Activated CD4-positive, alpha-beta T cell treated with anti-CD3 and anti-CD28 coated beads, Interleukin-2, amount 50 U/mL, for 24 hours (primary cell): ENCODE data around the gene TLE4.
"Not testable (repeated sequence)": the region's sequence is repeated elsewhere in the genome, so short reads cannot be mapped to it uniquely, and the experiment has no call there.

Source experiments
- DNase-seq, 2 donors: peaks; one replicate each; pipeline ENCODE4 v3.0.0-alpha.2; 2020; ENCODE audit warnings: low read depth in 1 of 2, low spot score in 1 of 2

TLE4 gene

DNA sequence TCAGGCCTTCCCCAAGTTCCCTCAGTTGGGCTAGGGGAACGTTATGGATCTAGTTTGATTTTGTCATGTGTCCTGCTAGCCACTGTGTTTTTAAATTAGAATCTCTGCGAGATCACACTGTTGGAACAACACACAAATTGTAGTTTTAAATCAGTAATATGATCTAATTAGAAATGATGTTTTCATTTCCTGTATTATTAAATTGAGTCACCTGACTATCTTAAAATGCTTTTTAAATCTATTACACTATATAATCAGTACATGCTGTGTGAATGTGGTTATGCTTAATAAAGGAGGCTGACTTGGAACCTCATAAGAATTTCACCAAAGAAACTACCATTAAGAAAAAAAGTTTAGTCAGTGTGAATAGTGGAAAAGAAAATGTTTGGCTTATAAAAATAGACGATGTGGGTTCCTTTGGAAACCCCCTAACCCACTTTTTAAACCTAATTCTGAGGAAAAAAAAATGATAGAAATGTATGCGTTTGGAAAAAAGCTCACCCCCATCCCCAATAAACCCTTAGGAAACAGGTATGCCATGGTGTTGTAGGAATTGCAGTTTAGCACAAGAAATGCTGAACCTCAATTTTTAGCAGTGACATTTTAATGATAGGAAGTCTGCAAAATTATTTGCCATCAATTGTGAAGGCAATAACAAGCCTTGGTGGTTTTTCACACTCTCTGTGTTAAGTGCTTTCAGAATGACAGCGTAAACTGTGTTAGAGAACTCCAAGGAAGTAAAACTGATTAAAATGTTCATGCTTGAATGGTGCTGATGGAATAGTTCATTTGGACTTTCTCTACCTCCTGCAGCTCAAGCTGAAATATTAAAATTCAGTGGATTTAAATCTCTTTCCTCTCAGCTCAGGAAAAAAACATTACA lies 59.0 kb downstream of the TLE4 start:
- no peak for DNase-seq

DNA sequence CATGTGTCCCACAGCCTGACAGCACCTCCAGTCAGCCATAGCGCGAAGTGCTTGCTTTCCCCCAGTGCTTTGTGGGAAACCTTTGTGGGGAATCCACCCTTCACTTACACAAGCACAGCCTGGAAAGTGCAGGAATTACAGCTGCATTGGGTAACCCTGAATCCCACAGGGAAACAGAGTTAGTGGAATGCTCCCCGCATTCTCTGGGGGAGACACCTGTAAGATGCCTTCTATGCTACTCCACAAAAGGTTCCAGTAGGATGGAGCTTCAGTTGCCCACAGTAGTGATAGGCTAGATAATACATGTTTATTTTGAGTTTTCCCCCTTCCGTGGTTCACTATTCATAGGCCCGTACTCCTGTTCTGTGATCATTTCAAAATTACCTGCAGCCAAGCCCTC lies 60.3 kb downstream of the TLE4 start:
- no peak for DNase-seq

DNA sequence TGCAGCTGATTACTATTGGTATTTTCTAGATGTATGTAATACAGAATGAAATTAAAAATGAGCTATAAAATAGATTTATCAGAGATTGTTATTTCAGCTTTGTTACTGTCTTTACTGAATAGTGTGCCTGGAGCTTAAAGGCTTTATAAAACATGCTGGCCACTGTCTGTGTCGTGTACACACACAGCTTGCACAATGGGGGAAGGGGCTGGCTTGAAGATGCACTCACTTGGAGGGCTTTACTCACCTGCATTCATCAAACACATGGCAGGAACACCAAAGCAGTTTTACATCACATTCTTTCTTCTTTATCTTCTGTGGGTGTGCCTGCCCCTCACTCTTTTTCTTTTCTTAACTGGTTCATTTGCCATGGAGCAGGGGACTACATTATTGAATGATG lies 60.9 kb downstream of the TLE4 start:
- DNase-seq, result no peak

DNA sequence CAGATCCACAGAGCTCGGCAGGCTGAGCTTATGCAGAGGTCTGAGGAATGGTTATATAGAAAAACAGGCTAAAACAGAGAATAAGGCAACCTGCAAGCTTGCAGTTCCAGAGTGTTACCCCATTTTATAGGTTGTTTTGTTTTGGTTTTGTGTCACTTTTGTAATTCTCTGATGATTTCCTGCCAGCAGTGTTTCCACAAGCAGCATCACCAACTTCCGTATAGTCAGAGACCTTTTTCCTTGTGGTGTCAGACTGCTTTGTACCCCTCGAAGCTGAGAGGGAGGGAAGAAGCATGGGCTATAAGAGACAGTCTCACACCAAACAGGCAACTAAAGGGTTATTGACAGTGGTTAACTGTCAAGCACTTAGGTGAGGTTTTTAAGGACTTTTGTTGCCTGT lies 61.8 kb downstream of the TLE4 start:
- no peak for DNase-seq

DNA sequence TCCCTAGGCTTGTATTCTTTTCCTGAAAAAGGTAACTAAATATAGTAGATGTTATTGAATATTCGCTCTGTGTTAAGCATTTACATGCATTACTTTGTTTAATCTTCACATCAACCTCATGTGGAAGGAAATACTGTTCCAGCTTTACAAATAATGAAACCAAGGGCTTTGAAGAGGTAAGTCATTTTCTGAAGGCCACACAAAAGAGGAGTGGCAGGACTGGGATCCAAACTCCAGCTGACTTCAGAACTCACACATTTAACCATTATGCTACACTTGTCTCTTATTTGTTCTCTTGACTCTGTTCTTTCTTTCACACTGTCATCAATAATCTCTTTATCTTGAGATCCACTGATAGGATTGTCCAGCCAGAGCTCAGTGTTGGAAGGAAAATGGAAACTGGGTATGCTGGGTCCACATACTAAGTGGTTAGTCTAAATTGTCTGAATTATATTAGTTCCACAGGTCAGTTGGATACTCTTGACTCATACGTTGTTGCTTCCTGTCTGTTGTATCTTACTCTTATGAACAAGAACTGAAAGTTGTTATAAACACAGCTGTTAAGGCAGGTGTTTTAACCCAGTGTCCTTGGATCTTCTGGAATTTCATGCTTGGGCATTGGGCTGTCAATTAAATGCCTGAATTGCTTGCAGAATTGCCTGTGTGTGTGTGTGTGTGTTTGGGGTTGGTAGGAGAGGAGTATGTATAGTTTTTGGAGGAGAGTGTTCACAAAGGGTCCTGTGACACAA lies 65.6 kb downstream of the TLE4 start:
- no peak for DNase-seq

GRCh38 chr9:79638806-79639205 lies 67.0 kb downstream of the TLE4 start:
- DNase-seq, result no peak

- DNase-seq, result no peak
These were observed 67.6 kb downstream of the TLE4 start for GRCh38 chr9:79639354-79639753.

GRCh38 chr9:79640067-79640466 lies 68.3 kb downstream of the TLE4 start:
- DNase-seq, result not testable (repeated sequence)

DNA sequence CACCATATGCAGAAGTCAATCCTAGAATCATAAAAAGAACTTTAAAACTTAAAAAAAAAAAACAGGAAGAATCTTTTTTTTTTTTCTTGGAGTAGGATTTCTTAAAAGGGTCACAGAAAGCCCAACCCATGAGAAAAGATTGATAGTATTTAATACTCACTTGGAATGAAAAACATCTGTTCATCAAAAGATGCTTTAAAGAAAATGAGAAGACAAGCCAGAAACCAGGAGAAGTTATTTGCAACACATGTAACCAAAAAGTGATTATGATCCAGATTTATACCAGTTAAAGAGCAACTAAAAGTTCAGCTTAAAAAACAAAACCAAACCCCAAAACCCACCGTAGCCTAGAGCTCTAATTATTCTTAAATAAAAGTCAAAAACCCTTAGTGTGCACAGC lies 69.3 kb downstream of the TLE4 start:
- no peak for DNase-seq

DNA sequence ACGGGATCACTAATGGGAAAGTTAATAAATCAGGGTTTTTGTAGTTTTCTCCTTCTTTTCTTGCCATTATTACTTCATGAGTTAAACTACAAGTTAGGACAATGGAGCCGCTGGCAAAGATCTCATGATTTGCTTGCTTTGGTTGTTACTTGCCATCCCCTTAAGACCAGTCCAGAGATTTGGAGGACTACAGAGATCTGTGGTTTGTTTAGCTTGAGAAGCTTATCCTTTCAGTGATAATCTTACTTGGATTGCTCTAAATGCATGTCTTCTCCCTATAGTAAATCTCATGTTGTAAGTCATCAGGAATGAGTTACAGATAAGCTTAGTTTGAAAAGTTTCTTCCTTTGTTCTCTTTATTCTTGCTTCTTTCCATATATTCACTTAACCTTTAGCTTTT lies 70.9 kb downstream of the TLE4 start:
- DNase-seq, result no peak

DNA sequence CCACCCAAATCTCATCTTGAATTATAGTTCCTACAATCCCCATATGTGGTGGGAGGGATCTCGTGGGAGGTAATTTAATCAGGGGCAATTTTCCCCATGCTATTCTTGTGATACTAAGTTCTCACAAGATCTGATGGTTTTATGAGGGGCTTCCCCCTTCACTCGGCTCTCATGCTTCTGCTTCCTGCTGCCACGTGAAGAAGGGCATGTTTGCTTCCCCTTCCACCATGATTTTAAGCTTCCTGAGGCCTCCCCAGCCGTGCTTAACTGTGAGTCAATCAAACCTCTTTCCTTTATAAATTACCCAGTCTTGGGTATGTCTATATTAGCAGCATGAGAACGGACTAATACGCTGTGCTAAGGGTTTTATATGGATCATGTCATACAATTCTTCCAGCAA lies 72.3 kb downstream of the TLE4 start:
- DNase-seq, result no peak

GRCh38 chr9:79644601-79645000 lies 72.8 kb downstream of the TLE4 start:
- no peak for DNase-seq

DNA sequence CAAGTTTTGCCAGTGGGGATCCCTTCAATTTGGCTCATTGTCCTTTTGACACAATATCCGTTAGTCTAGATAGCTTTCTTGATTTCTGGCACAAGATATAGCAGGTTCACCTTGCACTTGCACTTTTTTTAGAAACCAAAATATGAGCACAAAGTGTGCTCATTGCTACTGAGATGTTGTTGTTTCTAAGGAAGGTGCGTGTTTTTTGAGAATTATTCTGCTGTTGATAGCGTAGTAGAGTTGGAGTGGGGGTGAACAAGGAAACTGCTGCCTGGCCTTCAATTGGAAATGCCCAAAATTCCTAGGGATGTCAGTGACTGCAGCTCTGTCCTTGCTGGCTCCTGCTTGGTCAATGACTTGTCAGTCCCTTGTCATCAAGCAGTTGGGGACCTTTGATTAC lies 73.3 kb downstream of the TLE4 start:
- no peak for DNase-seq

- DNase-seq, result no peak
These were observed 74.3 kb downstream of the TLE4 start for GRCh38 chr9:79646096-79646495.

GRCh38 chr9:79651251-79651795 lies 79.6 kb downstream of the TLE4 start:
- no peak for DNase-seq

DNA sequence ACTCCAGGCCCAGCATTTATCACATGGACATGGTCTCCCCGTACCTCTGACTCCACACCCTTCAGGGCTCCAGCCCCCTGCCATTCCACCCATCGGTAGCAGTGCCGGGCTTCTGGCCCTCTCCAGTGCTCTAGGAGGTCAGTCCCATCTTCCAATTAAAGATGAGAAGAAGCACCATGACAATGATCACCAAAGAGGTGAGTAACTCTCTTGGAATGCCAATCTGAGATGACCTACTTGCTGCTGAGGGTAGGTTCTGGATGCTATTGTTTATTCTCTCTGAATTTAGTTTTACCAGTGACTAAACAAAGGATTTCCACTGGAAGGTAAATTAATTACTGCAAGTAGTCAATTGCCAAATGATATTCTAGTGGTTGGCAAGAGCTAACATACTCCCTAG lies 80.8 kb downstream of the TLE4 start:
- DNase-seq, result no peak

DNA sequence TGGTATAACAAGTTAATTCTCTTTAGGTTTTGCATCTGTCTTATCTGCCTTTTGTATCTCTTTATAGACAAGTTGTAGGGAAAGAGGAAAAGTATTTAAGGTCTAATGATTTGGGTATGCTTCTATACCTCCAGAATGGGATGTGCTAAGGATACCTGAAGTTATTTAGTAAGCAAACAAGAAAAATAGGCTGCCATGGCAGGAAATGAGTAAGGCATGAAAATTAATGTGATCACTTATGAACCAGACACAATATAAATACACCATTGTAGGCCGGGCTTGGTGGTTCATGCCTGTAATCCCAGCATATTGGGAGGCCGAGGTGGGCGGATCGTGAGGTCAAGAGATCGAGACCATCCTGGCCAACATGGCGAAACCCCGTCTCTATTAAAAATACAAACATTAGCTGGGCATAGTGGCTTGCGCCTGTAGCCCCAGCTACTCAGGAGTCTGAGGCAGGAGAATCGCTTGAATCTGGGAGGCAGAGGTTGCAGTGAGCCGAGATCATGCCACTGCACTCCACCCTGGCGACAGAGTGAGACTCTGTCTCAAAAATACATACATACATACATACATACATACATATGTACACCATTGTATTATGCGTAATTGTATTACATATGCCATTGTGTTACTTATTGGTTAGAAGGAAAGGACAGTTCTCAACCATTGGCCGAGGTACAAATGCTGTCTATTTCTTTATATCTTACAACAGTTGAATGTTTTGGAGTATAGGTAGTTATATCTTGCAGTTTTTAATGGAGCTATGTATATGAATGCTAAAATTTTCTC lies 83.0 kb downstream of the TLE4 start:
- not testable (repeated sequence) for DNase-seq

GRCh38 chr9:79655551-79655950 lies 83.8 kb downstream of the TLE4 start:
- no peak for DNase-seq

DNA sequence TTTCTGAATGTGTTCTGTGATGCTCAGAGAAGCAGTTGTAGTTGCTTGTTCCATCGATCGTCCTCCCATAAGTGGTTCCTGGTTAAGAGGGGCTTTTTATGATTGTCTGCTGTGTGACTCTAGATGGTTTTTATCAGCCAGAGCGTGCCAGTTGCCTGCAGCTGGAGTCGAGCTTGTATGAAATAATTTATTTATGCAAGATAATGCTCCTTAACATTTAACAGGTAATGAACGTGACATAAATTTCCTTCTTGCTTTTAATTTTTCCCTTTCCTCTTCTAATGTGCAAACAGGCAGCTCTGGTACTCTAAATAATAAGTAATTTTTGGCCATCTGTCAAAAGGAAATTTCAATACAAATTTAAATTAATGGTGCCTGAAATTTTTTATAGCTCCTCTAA lies 84.4 kb downstream of the TLE4 start:
- DNase-seq, result no peak

DNA sequence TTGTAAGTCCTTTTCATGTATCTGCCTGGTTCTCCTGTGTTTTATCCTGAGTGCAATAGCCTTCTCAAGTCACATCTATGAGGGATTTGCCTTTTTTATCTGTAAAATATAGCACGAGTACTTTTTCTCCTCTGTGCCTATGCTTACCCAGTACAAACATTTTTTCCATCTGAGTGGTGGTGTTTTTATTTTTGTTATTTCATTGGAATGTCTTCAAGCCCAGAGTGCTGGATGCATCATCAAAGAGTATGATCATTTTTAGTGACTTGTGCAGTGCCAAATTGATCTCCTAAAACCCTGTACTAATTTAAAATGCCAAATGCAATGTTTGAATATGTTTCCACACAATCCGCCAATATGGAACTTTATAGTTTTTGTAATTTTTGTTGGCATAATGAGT lies 86.1 kb downstream of the TLE4 start:
- DNase-seq, result no peak

DNA sequence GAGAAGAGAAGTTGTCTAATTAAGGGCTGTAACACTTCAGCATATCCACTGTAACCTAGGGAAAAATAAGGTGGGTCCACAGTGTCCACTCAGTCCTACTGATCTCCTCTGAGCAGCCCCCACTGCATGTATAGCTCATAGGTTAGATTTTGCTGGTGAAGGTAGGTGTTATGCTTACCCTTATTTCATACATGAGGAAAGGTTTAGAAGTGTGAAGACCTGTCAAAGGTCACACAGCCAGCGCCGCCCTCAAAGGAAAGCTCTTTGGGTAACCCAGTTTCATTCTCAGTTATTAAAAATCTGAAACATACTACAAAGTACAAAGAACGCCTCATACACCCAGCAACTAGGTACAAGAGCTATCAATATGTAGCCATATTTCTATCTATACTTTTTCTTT lies 87.2 kb downstream of the TLE4 start:
- no peak for DNase-seq
